ENCODE results near the gene FAM131A. TPM values are rescaled to one million over a fixed set of nuclear protein-coding genes. Genes with fewer than 3 reads are reported as not detected.

FAM131A gene
- polyA plus RNA-seq, 4 donors = 9.7 to 15.8 (median 13.0) TPM

- DNase-seq (ENCODE audit: low read depth in 4 of 4, low spot score in 2 of 4) = no peak
Measured at GRCh38 chr3:184388164-184388935, 51.0 kb downstream of the FAM131A start.

- DNase-seq (ENCODE audit: low read depth in 4 of 4, low spot score in 2 of 4) = no peak
Measured at GRCh38 chr3:184388936-184389230, 51.5 kb downstream of the FAM131A start.

GRCh38 chr3:184389384-184389783 is 52.0 kb downstream of the FAM131A start:
- no peak for DNase-seq (ENCODE audit: low read depth in 4 of 4, low spot score in 2 of 4)

- DNase-seq (ENCODE audit: low read depth in 4 of 4, low spot score in 2 of 4) = no peak
Measured at GRCh38 chr3:184389935-184390528, 52.6 kb downstream of the FAM131A start.

GRCh38 chr3:184391266-184391665 is 53.9 kb downstream of the FAM131A start:
- no peak for DNase-seq (ENCODE audit: low read depth in 4 of 4, low spot score in 2 of 4)

- no peak for DNase-seq (ENCODE audit: low read depth in 4 of 4, low spot score in 2 of 4)
Measured at GRCh38 chr3:184395320-184395660, 57.9 kb downstream of the FAM131A start.

Other genes with a start within 250 kb of the FAM131A start
- not detected for gene HTR3E, start 240.5 kb upstream of the FAM131A start, polyA plus RNA-seq (ENCODE audit: insufficient read length in 4 of 4)
- 10 to 100 TPM; 42.7 to 57.6 (median 52.9) TPM for gene EIF2B5, start 202.2 kb upstream of the FAM131A start, polyA plus RNA-seq (ENCODE audit: insufficient read length in 4 of 4)
- gene DVL3, start 182.2 kb upstream of the FAM131A start, polyA plus RNA-seq (ENCODE audit: insufficient read length in 4 of 4) = 100 to 1,000 TPM in 1 of 4 donors, 10 to 100 TPM in 3; 61.3 to 108 (median 82.1) TPM
- 100 to 1,000 TPM; 337 to 397 (median 345) TPM for gene AP2M1, start 162.7 kb upstream of the FAM131A start, polyA plus RNA-seq (ENCODE audit: insufficient read length in 4 of 4)
- gene ABCF3, start 151.4 kb upstream of the FAM131A start, polyA plus RNA-seq (ENCODE audit: insufficient read length in 4 of 4) = 10 to 100 TPM; 52.0 to 70.9 (median 65.5) TPM
- gene VWA5B2, start 108.0 kb upstream of the FAM131A start, polyA plus RNA-seq (ENCODE audit: insufficient read length in 4 of 4) = 1 to 10 TPM; 1.8 to 2.8 (median 2.2) TPM
- gene ALG3, start 88.6 kb upstream of the FAM131A start, polyA plus RNA-seq (ENCODE audit: insufficient read length in 4 of 4) = 10 to 100 TPM; 29.1 to 40.4 (median 34.3) TPM
- 1 to 10 TPM; 2.3 to 3.8 (median 2.8) TPM for gene EEF1AKMT4, start 87.9 kb upstream of the FAM131A start, polyA plus RNA-seq (ENCODE audit: insufficient read length in 4 of 4)
- under 1 TPM; 0.13 to 0.36 (median 0.22) TPM for gene CAMK2N2, start 76.0 kb upstream of the FAM131A start, polyA plus RNA-seq (ENCODE audit: insufficient read length in 4 of 4)
- gene ECE2, start 61.6 kb upstream of the FAM131A start, polyA plus RNA-seq (ENCODE audit: insufficient read length in 4 of 4) = under 1 TPM in 2 of 4 donors, not detected in 2; 0.08 to 0.14 TPM
- 100 to 1,000 TPM; 211 to 228 (median 220) TPM for gene PSMD2, start 38.4 kb upstream of the FAM131A start, polyA plus RNA-seq (ENCODE audit: insufficient read length in 4 of 4)
- gene EIF4G1, start 23.0 kb upstream of the FAM131A start, polyA plus RNA-seq (ENCODE audit: insufficient read length in 4 of 4) = 100 to 1,000 TPM; 161 to 227 (median 197) TPM
- gene CLCN2, start 24.0 kb downstream of the FAM131A start, polyA plus RNA-seq (ENCODE audit: insufficient read length in 4 of 4) = 10 to 100 TPM; 10.2 to 16.3 (median 13.3) TPM
- gene POLR2H, start 24.1 kb downstream of the FAM131A start, polyA plus RNA-seq (ENCODE audit: insufficient read length in 4 of 4) = 100 to 1,000 TPM in 2 of 4 donors, 10 to 100 TPM in 2; 81.9 to 120 (median 101) TPM
- 1 to 10 TPM; 2.0 to 2.7 (median 2.5) TPM for gene THPO, start 40.6 kb downstream of the FAM131A start, polyA plus RNA-seq (ENCODE audit: insufficient read length in 4 of 4)
- 10 to 100 TPM; 12.8 to 17.3 (median 14.1) TPM for gene CHRD, start 42.5 kb downstream of the FAM131A start, polyA plus RNA-seq (ENCODE audit: insufficient read length in 4 of 4)
- gene EPHB3, start 224.2 kb downstream of the FAM131A start, polyA plus RNA-seq (ENCODE audit: insufficient read length in 4 of 4) = 10 to 100 TPM; 25.5 to 32.1 (median 28.7) TPM

Measured in left renal cortex interstitium (tissue), 4 donors.